T-cell (primary cell): ENCODE measurements around the gene ENPP7. TPM values are rescaled to one million over a fixed set of nuclear protein-coding genes. Genes with fewer than 3 reads are reported as not detected.

Experiments used
- ATAC-seq, 4 experiments: fragments of 200-7000 bp in 3 of 4; fragments of 150-1000 bp in 1 of 4; cut with Tn5 transposase; replicated peaks in 1 of 4; 1 replicate in 3 of 4; 2 replicates in 1 of 4; pipeline ENCODE4 v1.10.0; 2021; ENCODE audit warnings: moderate library complexity in 3 of 4, mild to moderate bottlenecking in 2 of 4, moderate number of reproducible peaks in 1 of 4
- CTCF ChIA-PET, 2 donors: fragments of 300-600 bp; sonication (Branson Sonifier 250); formaldehyde crosslinking; loops; one replicate each; lab custom pipeline; 2022; ENCODE audit warnings: antibody characterized with exemption in 2 of 2; lab: Charles Lee
- POLR2A ChIA-PET, 2 donors: fragments of 300-600 bp; sonication (Branson Sonifier 250); formaldehyde crosslinking; loops; one replicate each; lab custom pipeline; 2022; ENCODE audit warnings: antibody characterized with exemption in 2 of 2; lab: Charles Lee
- DNase-seq, 35 experiments: peaks; one replicate each; pipeline versions ENCODE4 v3.0.0 to v3.0.0-alpha.2; 2013 to 2023
- H3K27ac ChIP-seq: one replicate; pipeline ENCODE4 v1.5.1; 2013; ENCODE audit warnings: low read length
- H3K27me3 ChIP-seq, 2 experiments: replicated peaks in 1 of 2; 1 replicate in 1 of 2; 2 replicates in 1 of 2; pipeline versions ENCODE4 v1.6.1 to v1.7.0; 2013; ENCODE audit warnings: low read length in 1 of 2, mixed read lengths in 1 of 2; ENCODE audit not compliant: control insufficient read depth in 2 of 2, insufficient read depth in 2 of 2; ENCODE audit errors: extremely low read depth in 1 of 2
- H3K36me3 ChIP-seq, 2 donors: 1 replicate in 1 of 2; 2 replicates in 1 of 2; pipeline versions ENCODE4 v1.6.1 to v1.7.0; 2013; ENCODE audit warnings: low read length in 1 of 2; ENCODE audit not compliant: control insufficient read depth in 2 of 2, insufficient read depth in 1 of 2; ENCODE audit errors: extremely low read depth in 1 of 2
- H3K4me1 ChIP-seq, 2 experiments: 1 replicate in 1 of 2; 2 replicates in 1 of 2; pipeline versions ENCODE4 v1.6.1 to v1.7.0; 2013; ENCODE audit warnings: low read length in 2 of 2, mixed read lengths in 1 of 2; ENCODE audit not compliant: insufficient read depth in 2 of 2, control insufficient read depth in 1 of 2; ENCODE audit errors: extremely low read depth in 1 of 2
- H3K4me3 ChIP-seq, 2 donors: 1 replicate in 1 of 2; 2 replicates in 1 of 2; pipeline versions ENCODE4 v1.5.1 to v1.7.0; 2013; ENCODE audit warnings: mild to moderate bottlenecking in 2 of 2, low read length in 1 of 2, moderate library complexity in 1 of 2; ENCODE audit not compliant: control insufficient read depth in 1 of 2; ENCODE audit errors: extremely low read depth in 1 of 2
- H3K9me3 ChIP-seq: 2 replicates; pipeline ENCODE4 v1.7.0; 2013
- H3K27ac Mint-ChIP-seq, 2 donors: one replicate each; pipeline ENCODE4 v1.8.0; 2020 to 2021; ENCODE audit warnings: mild to moderate bottlenecking in 2 of 2, mixed read lengths in 2 of 2
- H3K27me3 Mint-ChIP-seq, 2 donors: one replicate each; pipeline ENCODE4 v1.8.0; 2021 to 2022; ENCODE audit warnings: mixed read lengths in 2 of 2
- H3K36me3 Mint-ChIP-seq: one replicate; pipeline ENCODE4 v1.8.0; 2021; ENCODE audit warnings: mixed read lengths
- H3K4me1 Mint-ChIP-seq, 3 donors: one replicate each; pipeline ENCODE4 v1.8.0; 2020 to 2022; ENCODE audit warnings: mixed read lengths in 3 of 3, mild to moderate bottlenecking in 1 of 3
- H3K4me3 Mint-ChIP-seq, 3 donors: one replicate each; pipeline ENCODE4 v1.8.0; 2020 to 2022; ENCODE audit warnings: mild to moderate bottlenecking in 3 of 3, mixed read lengths in 3 of 3, moderate library complexity in 3 of 3
- H3K9me3 Mint-ChIP-seq, 3 donors: one replicate each; pipeline ENCODE4 v1.8.0; 2020 to 2022; ENCODE audit warnings: mixed read lengths in 3 of 3
- WGBS: methylation state at CpG from one replicate; pipeline ENCODE4 v1.1.5; 2013; ENCODE audit warnings: missing lambda C conversion rate; ENCODE audit not compliant: insufficient coverage; 5-methylcytosine and 5-hydroxymethylcytosine counted together
- total RNA-seq, 35 experiments: library from RNA in 6 of 35; stranded (reverse) in 6 of 35; fragments of 120-200 nt in 1 of 35; gene quantifications; one replicate each; pipeline versions ENCODE4 v1.2.1 to v1.2.4 and lab custom pipeline; 2013 to 2026

The ENPP7 gene
- total RNA-seq, 5 donors from 2014 or later (not counting 1 experiment from before 2014, with no cell fraction given) = 0.15 TPM; not detected in 4

DNA sequence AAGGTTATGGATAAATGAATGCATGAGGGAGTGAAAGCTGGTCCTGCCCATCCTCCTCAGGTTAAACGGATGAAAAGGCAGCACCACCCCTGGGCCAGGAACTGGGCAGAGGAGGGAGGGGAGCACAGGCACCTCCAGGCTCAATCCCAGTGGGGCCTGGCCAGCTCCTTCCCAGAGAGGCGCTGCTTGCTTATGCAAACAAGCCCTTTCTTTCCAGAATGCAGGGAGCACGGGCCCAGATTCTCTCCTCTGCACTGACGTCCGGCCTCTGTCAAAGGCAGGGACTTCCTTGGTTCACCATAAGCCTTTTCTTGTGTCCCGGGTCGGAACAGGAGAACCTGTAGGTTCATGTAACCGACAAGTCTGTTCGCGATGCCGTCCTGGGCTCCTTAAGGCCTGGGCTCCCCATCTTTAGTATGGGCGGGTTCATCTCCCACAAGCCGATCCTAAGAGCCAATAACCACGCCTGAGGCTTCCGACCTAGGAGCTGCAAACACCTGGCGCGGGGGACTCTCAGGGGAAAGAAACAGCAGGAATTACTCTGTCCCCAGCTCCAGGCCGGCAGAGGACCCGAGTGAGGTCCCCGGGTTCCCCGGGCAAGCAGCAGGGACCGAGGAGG is 16.3 kb downstream of the ENPP7 start:
- 50% methylated on average over 21 of the region's 22 CpGs for WGBS
- Histone ChIP-seq H3K9me3 (no peaks in the 10 kb centered on the region), H3K27ac (no peak overlapping the region), H3K4me3 (no peak overlapping the region), H3K4me1 (peaks cover 2 to 32% of the 10 kb centered on the region in 2 experiments), H3K36me3 (no peaks in the 10 kb centered on the region), H3K27me3 (peaks cover 4 to 68% of the 10 kb centered on the region in 2 experiments)
- peaks cover 22 to 23% (median 22%) of the 10 kb centered on the region in 3 donors for H3K4me1 Mint-ChIP-seq
- no peak overlapping the region for H3K27ac Mint-ChIP-seq
- DNase-seq (no peak), ATAC-seq (no peak)
- H3K36me3 Mint-ChIP-seq = no peaks in the 10 kb centered on the region
- H3K9me3 Mint-ChIP-seq = no peaks in the 10 kb centered on the region
- ChIA-PET CTCF (interaction anchor here in 1 of 2 donors (1.3 kb wide), 1 partner anchor 96 kb away, joined by 7 read pairs; no protein-coding TSS in a partner anchor), POLR2A (no interaction called here)
- H3K27me3 Mint-ChIP-seq = peaks cover 35 to 52% of the 10 kb centered on the region in 2 donors
- peak overlapping the region in 2 of 3 donors; percentile 6 to 64 for H3K4me3 Mint-ChIP-seq

GRCh38 chr17:79747508-79748294 is 17.0 kb downstream of the ENPP7 start:
- ATAC-seq (peak in 3 of 4 experiments; percentile 15 to 28 (median 22)), DNase-seq (peak in 2 of 35 experiments; percentile 7 to 39)
- H3K36me3 ChIP-seq = no peaks in the 10 kb centered on the region
- Mint-ChIP-seq H3K27ac (no peak overlapping the region), H3K36me3 (no peaks in the 10 kb centered on the region), H3K4me1 (peaks cover 20 to 23% (median 22%) of the 10 kb centered on the region in 3 donors), H3K4me3 (peak overlapping the region; percentile 6 to 64 (median 24)), H3K27me3 (peaks cover 35 to 54% of the 10 kb centered on the region in 2 donors), H3K9me3 (no peaks in the 10 kb centered on the region)
- 4% methylated on average over 68 of the region's 74 CpGs for WGBS
- peak overlapping the region in 1 of 2 donors; percentile 26 for H3K4me3 ChIP-seq
- H3K27me3 ChIP-seq = peaks cover 4 to 64% of the 10 kb centered on the region in 2 experiments
- H3K9me3 ChIP-seq = no peaks in the 10 kb centered on the region
- H3K27ac ChIP-seq = no peak overlapping the region
- POLR2A ChIA-PET = no interaction called here
- CTCF ChIA-PET = no interaction called here
- H3K4me1 ChIP-seq = peaks cover 2 to 27% of the 10 kb centered on the region in 2 experiments

DNA sequence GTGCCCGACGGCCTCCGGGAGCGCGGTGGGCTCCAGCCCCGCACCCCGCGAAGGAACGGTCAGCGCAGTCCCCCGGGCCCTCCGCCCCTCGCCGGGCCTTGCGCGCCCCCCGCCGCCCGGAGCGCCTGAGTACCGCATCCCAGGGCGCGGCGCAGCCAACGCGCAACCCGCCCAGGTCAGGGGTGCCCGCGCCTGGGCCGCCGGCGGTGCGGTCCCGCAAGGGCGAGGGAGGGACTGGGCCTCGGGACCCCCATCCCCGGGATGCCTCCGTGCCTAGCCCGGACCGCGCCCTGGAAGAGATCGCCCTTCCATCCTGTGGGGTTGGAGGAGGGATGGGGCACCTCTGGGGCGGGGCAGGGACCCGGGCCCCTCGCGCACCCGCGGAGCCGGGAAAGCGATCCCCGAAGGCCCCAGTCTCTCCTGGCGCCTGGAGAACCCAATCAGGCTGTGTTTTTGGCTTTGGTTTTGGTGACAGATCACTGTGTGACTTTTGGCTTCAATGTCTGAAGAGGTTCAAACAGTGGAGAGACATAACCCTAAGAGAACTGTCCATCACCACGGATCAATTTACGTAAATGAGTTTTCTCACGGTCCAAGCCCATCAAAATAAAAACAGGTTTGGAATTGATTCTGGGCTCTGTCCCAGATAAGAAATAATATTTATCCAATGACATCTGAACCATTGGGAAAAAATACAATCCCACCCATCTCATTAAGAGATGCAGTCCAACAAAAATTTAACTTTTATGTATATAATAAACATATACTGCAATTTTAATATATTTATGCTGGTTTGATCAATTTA is 17.8 kb downstream of the ENPP7 start:
- peaks cover 4 to 59% of the 10 kb centered on the region in 2 experiments for H3K27me3 ChIP-seq
- H3K9me3 ChIP-seq = no peaks in the 10 kb centered on the region
- Mint-ChIP-seq H3K27me3 (peaks cover 35 to 57% of the 10 kb centered on the region in 2 donors), H3K9me3 (no peaks in the 10 kb centered on the region), H3K4me3 (no peak overlapping the region), H3K4me1 (peaks cover 20 to 23% (median 22%) of the 10 kb centered on the region in 3 donors), H3K27ac (no peak overlapping the region), H3K36me3 (no peaks in the 10 kb centered on the region)
- no peak overlapping the region for H3K4me3 ChIP-seq
- no peaks in the 10 kb centered on the region for H3K36me3 ChIP-seq
- CTCF ChIA-PET = no interaction called here
- peaks cover 2 to 27% of the 10 kb centered on the region in 2 experiments for H3K4me1 ChIP-seq
- WGBS = 7% methylated on average over 51 of the region's 55 CpGs
- no peak for DNase-seq
- H3K27ac ChIP-seq = no peak overlapping the region
- no peak for ATAC-seq
- POLR2A ChIA-PET = no interaction called here

DNA sequence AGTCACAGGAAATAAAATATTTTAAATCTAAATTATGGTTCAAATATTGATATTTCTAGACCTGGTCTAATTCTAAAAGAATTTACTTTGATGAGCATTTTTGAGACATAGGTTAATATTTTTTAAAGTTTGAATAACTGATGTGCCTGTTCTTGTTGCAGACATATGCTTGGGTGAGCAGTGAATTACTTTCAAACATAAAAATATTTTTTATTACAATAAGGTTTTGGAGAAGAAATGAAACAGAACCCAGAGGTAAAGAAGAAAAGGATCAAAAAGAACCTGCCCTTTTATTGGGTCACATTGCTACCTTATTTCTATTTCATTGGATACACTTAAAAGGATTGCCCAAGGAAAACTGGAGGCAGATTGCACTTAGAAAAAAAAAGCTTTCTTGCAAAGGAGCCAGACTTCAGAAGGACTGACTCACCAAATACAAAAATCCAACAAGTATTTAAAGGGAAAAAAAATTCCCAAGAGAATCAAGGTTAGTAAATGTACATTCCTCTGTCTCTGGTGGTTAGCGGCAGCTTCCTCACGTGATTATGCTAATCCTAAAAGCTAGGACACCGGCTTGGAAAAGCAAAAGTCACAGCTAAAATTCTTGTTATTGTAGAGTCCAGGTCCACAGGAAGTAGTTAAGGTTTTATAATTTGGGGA is 18.5 kb downstream of the ENPP7 start:
- H3K27me3 Mint-ChIP-seq = peaks cover 35 to 61% of the 10 kb centered on the region in 2 donors
- H3K27ac Mint-ChIP-seq = no peak overlapping the region
- ChIA-PET CTCF (interaction anchor here in 1 of 2 donors (0.5 kb wide), 1 partner anchor 95 kb away, joined by 3 read pairs; no protein-coding TSS in a partner anchor), POLR2A (no interaction called here)
- no peaks in the 10 kb centered on the region for H3K36me3 Mint-ChIP-seq
- Histone ChIP-seq H3K9me3 (no peaks in the 10 kb centered on the region), H3K36me3 (no peaks in the 10 kb centered on the region), H3K27ac (no peak overlapping the region), H3K4me3 (no peak overlapping the region), H3K27me3 (peaks cover 4 to 58% of the 10 kb centered on the region in 2 experiments), H3K4me1 (peaks cover 2 to 27% of the 10 kb centered on the region in 2 experiments)
- peaks cover 20 to 23% (median 22%) of the 10 kb centered on the region in 3 donors for H3K4me1 Mint-ChIP-seq
- 87% methylated on average over 3 of the region's 3 CpGs for WGBS
- H3K9me3 Mint-ChIP-seq = no peaks in the 10 kb centered on the region
- DNase-seq (no peak), ATAC-seq (no peak)
- no peak overlapping the region for H3K4me3 Mint-ChIP-seq

GRCh38 chr17:79749958-79750357 is 19.2 kb downstream of the ENPP7 start:
- Mint-ChIP-seq H3K27me3 (peaks cover 35 to 67% of the 10 kb centered on the region in 2 donors), H3K27ac (no peak overlapping the region)
- DNase-seq = no peak

More at GRCh38 chr17:79749958-79750357, 19.2 kb downstream of the ENPP7 start:
- Mint-ChIP-seq H3K4me3 (no peak overlapping the region), H3K4me1 (peaks cover 20 to 23% (median 22%) of the 10 kb centered on the region in 3 donors), H3K36me3 (no peaks in the 10 kb centered on the region), H3K9me3 (no peaks in the 10 kb centered on the region)
- no peak for ATAC-seq
- CTCF ChIA-PET = no interaction called here
- Histone ChIP-seq H3K27me3 (peaks cover 4 to 60% of the 10 kb centered on the region in 2 experiments), H3K27ac (no peak overlapping the region), H3K9me3 (no peaks in the 10 kb centered on the region), H3K4me1 (peaks cover 2 to 27% of the 10 kb centered on the region in 2 experiments), H3K36me3 (no peaks in the 10 kb centered on the region), H3K4me3 (no peak overlapping the region)
- POLR2A ChIA-PET = no interaction called here
- no CpG with 5 or more reads among the region's 3 CpGs for WGBS
